IMR-90 (cell line): ENCODE results near the gene EFHB. TPM values are rescaled to one million over a fixed set of nuclear protein-coding genes. Genes with fewer than 3 reads are reported as not detected.

ENCODE experiments used
- ATAC-seq: fragments of 200-7000 bp; cut with Tn5 transposase; 2 replicates; pipeline ENCODE4 v1.9.1; 2020; ENCODE audit warnings: low read depth, mild to moderate bottlenecking, moderate library complexity
- BruUV-seq: library from RNA; stranded (reverse); fragments of 400-500 nt; replicated peaks from 2 replicates; lab custom pipeline; 2021; lab: Mats Ljungman, UMichigan
- CTCF ChIA-PET: fragments of 300-600 bp; formaldehyde crosslinking; extraction: SDS; loops from one replicate; lab custom pipeline; 2021; ENCODE audit warnings: antibody characterized with exemption; lab: Yijun Ruan, JAX
- POLR2A ChIA-PET: fragments of 300-600 bp; sonication (Branson Sonifier 250); formaldehyde crosslinking; loops from one replicate; lab custom pipeline; 2022; ENCODE audit warnings: antibody characterized with exemption; ENCODE audit not compliant: unreplicated experiment; lab: Charles Lee
- DNase-seq: peaks from one replicate; pipeline ENCODE4 v3.0.0; 2013
- H2AFZ ChIP-seq: replicated peaks from 2 replicates; pipeline ENCODE3; 2013; ENCODE audit warnings: low read length, mild to moderate bottlenecking; ENCODE audit not compliant: poor library complexity
- H2AK5ac ChIP-seq: 2 replicates; pipeline ENCODE4 v1.6.1; 2013; ENCODE audit warnings: low read depth, low read length, inconsistent platforms
- H2AK9ac ChIP-seq: replicated peaks from 2 replicates; pipeline ENCODE3; 2013; ENCODE audit warnings: mild to moderate bottlenecking, low read depth, low read length, moderate library complexity; ENCODE audit not compliant: poor library complexity
- H2BK120ac ChIP-seq: 2 replicates; pipeline ENCODE4 v1.6.1; 2013; ENCODE audit warnings: low read depth, low read length, inconsistent platforms
- H2BK15ac ChIP-seq: 3 replicates; pipeline ENCODE4 v1.6.1; 2013; ENCODE audit warnings: low read depth, low read length, inconsistent platforms
- H2BK20ac ChIP-seq: 2 replicates; pipeline ENCODE4 v1.6.1; 2013; ENCODE audit warnings: low read depth, mild to moderate bottlenecking, inconsistent platforms, low read length, moderate library complexity
- H2BK5ac ChIP-seq: 2 replicates; pipeline ENCODE4 v1.6.1; 2013; ENCODE audit warnings: mild to moderate bottlenecking, low read depth, low read length, inconsistent platforms; ENCODE audit not compliant: poor library complexity, severe bottlenecking
- H3K14ac ChIP-seq: replicated peaks from 2 replicates; pipeline ENCODE4 v1.6.1; 2013; ENCODE audit warnings: low read depth, low read length, inconsistent platforms
- H3K18ac ChIP-seq: 2 replicates; pipeline ENCODE4 v1.6.1; 2013; ENCODE audit warnings: low read depth, low read length, control low read depth
- H3K23ac ChIP-seq: 2 replicates; pipeline ENCODE4 v1.6.1; 2013; ENCODE audit warnings: low read depth, low read length, inconsistent platforms
- H3K27ac ChIP-seq: 2 replicates; pipeline ENCODE4 v1.5.1; 2013; ENCODE audit warnings: mild to moderate bottlenecking, control low read depth, low read length; ENCODE audit not compliant: insufficient read depth
- H3K27me3 ChIP-seq: 2 replicates; pipeline ENCODE4 v1.6.1; 2013; ENCODE audit warnings: low read length; ENCODE audit not compliant: control insufficient read depth, insufficient read depth
- H3K36me3 ChIP-seq: 2 replicates; pipeline ENCODE4 v1.6.1; 2013; ENCODE audit warnings: low read length, mixed read lengths; ENCODE audit not compliant: control insufficient read depth, insufficient read depth
- H3K4ac ChIP-seq: 2 replicates; pipeline ENCODE4 v1.6.1; 2013; ENCODE audit warnings: low read depth, low read length, inconsistent platforms
- H3K4me1 ChIP-seq: 2 replicates; pipeline ENCODE4 v1.6.1; 2013; ENCODE audit warnings: low read length, mixed read lengths; ENCODE audit not compliant: control insufficient read depth, insufficient read depth
- H3K4me2 ChIP-seq: 2 replicates; pipeline ENCODE4 v1.6.1; 2013; ENCODE audit warnings: low read depth, mild to moderate bottlenecking, control low read depth, low read length, moderate library complexity
- H3K4me3 ChIP-seq: 2 replicates; pipeline ENCODE4 v1.5.1; 2013; ENCODE audit warnings: low read depth, mild to moderate bottlenecking, control low read depth, low read length, moderate library complexity; ENCODE audit not compliant: insufficient read depth
- H3K56ac ChIP-seq: 2 replicates; pipeline ENCODE4 v1.6.1; 2013; ENCODE audit warnings: low read length, inconsistent platforms; ENCODE audit not compliant: insufficient read depth; ENCODE audit errors: extremely low read depth
- H3K79me1 ChIP-seq, 2 experiments: 2 replicates each; pipeline ENCODE4 v1.6.1; 2013; ENCODE audit warnings: low read length in 2 of 2, inconsistent platforms in 1 of 2, low read depth in 1 of 2
- H3K9ac ChIP-seq: 2 replicates; pipeline ENCODE4 v1.6.1; 2013; ENCODE audit warnings: low read depth, low read length, control low read depth
- H3K9me1 ChIP-seq: 2 replicates; pipeline ENCODE4 v1.6.1; 2013; ENCODE audit warnings: low read length, inconsistent platforms; ENCODE audit not compliant: insufficient read depth
- H3K9me3 ChIP-seq: 2 replicates; pipeline ENCODE4 v1.6.1; 2013; ENCODE audit warnings: low read length; ENCODE audit not compliant: control insufficient read depth, insufficient read depth
- H4K20me1 ChIP-seq: 2 replicates; pipeline ENCODE4 v1.6.1; 2013; ENCODE audit warnings: low read length, inconsistent platforms; ENCODE audit not compliant: insufficient read depth
- H4K5ac ChIP-seq: 2 replicates; pipeline ENCODE4 v1.6.1; 2013; ENCODE audit warnings: mild to moderate bottlenecking, low read depth, low read length, control low read depth
- H4K8ac ChIP-seq, 2 experiments: 2 replicates each; pipeline ENCODE4 v1.6.1; 2013; ENCODE audit warnings: low read depth in 2 of 2, low read length in 2 of 2, control low read depth in 1 of 2, inconsistent platforms in 1 of 2
- H4K91ac ChIP-seq: 2 replicates; pipeline ENCODE4 v1.6.1; 2013; ENCODE audit warnings: low read depth, low read length, inconsistent platforms; ENCODE audit not compliant: insufficient read depth
- BHLHE40 ChIP-seq: fragments of 150-350 bp; IDR thresholded peaks from 2 replicates; pipeline ENCODE4 v1.6.1; 2016; ENCODE audit warnings: mild to moderate bottlenecking, low read depth, low read length
- CEBPB ChIP-seq: IDR thresholded peaks from 2 replicates; pipeline ENCODE4 v1.6.1; 2012; ENCODE audit warnings: low read depth, low read length, improper control_type of control experiment
- CHD1 ChIP-seq: IDR thresholded peaks from 2 replicates; pipeline ENCODE4 v1.6.1; 2012; ENCODE audit warnings: low read depth, low read length, improper control_type of control experiment
- FOS ChIP-seq: fragments of 150-350 bp; IDR thresholded peaks from 2 replicates; pipeline ENCODE4 v1.6.1; 2016; ENCODE audit warnings: low read depth, low read length
- MAFK ChIP-seq: IDR thresholded peaks from 2 replicates; pipeline ENCODE4 v1.6.1; 2012; ENCODE audit warnings: low read depth, low read length, improper control_type of control experiment
- MAZ ChIP-seq: IDR thresholded peaks from 2 replicates; pipeline ENCODE4 v1.6.1; 2012; ENCODE audit warnings: low read depth, mild to moderate bottlenecking, low read length, improper control_type of control experiment, moderate library complexity, borderline replicate concordance
- MXI1 ChIP-seq: IDR thresholded peaks from 2 replicates; pipeline ENCODE4 v1.6.1; 2012; ENCODE audit warnings: low read depth, mild to moderate bottlenecking, low read length, moderate library complexity, borderline replicate concordance
- NFE2L2 ChIP-seq: fragments of 150-350 bp; IDR thresholded peaks from 2 replicates; pipeline ENCODE4 v1.6.1; 2016; ENCODE audit warnings: low read depth, mild to moderate bottlenecking, low read length
- POLR2A ChIP-seq: IDR thresholded peaks from 2 replicates; pipeline ENCODE4 v1.6.1; 2012; ENCODE audit warnings: mild to moderate bottlenecking, low read depth, low read length
- RAD21 ChIP-seq: IDR thresholded peaks from 2 replicates; pipeline ENCODE4 v1.6.1; 2012; ENCODE audit warnings: low read length, improper control_type of control experiment
- RCOR1 ChIP-seq: IDR thresholded peaks from 2 replicates; pipeline ENCODE4 v1.6.1; 2012; ENCODE audit warnings: mild to moderate bottlenecking, low read length, improper control_type of control experiment; ENCODE audit not compliant: insufficient replicate concordance
- RFX5 ChIP-seq: IDR thresholded peaks from 2 replicates; pipeline ENCODE4 v1.8.0; 2012; ENCODE audit warnings: low read depth, mild to moderate bottlenecking, low read length, moderate library complexity
- SMC3 ChIP-seq: fragments of 150-350 bp; IDR thresholded peaks from 2 replicates; pipeline ENCODE4 v1.6.1; 2016; ENCODE audit warnings: low read depth, mild to moderate bottlenecking, antibody characterized with exemption, low read length, moderate library complexity
- dilution Hi-C: fragments of 300-500 bp; cut with HindIII; formaldehyde crosslinking; loops from one replicate; pipeline ENCODE4 v1.14.3; 2018; ENCODE audit warnings: low sequenced_read_pairs; ENCODE audit not compliant: unreplicated experiment
- in situ Hi-C: fragments of 300-500 bp; cut with MboI; formaldehyde crosslinking; loops from 3 replicates; pipeline ENCODE4 v1.14.3; 2019; ENCODE audit warnings: low sequenced_read_pairs, inconsistent platforms, mixed read lengths
- intact Hi-C: fragments of 100-400 bp; cut with micrococcal nuclease; formaldehyde crosslinking; loops from 2 replicates; pipeline ENCODE4 v1.10.0; 2022
- polyA plus RNA-seq, 3 experiments: library from polyadenylated mRNA; depleted of rRNA; stranded (reverse); fragments of >200 nt; gene quantifications; 2 replicates each; pipeline ENCODE4 v1.2.3, GENCODE V29; 2012; ENCODE audit warnings: low replicate concordance in 1 of 3
- total RNA-seq: library from RNA; depleted of rRNA; stranded (reverse); fragments of >200 nt; gene quantifications from 2 replicates; pipeline ENCODE4 v1.2.3, GENCODE V29; 2012
- TF ChIP-seq, protein P1 (sequence below): fragments of 150-350 bp; IDR thresholded peaks from 2 replicates; pipeline ENCODE4 v1.6.1; 2017; ENCODE audit warnings: mild to moderate bottlenecking, antibody characterized with exemption, low read length, low read depth
- TF ChIP-seq, protein P2 (sequence below): fragments of 150-350 bp; IDR thresholded peaks from 2 replicates; pipeline ENCODE4 v1.6.1; 2016; ENCODE audit warnings: low read depth, mild to moderate bottlenecking, low read length, moderate library complexity, borderline replicate concordance
- TF ChIP-seq, protein P3 (sequence below): conservative IDR thresholded peaks from 2 replicates; pipeline ENCODE4 v1.5.1; 2012; ENCODE audit warnings: mild to moderate bottlenecking, low read depth, low read length, improper control_type of control experiment

EFHB gene
- total and polyA plus RNA-seq, 2 of the 4 experiments (the other 2 are of a cell fraction), result under 0.01 to 1.0 TPM

DNA sequence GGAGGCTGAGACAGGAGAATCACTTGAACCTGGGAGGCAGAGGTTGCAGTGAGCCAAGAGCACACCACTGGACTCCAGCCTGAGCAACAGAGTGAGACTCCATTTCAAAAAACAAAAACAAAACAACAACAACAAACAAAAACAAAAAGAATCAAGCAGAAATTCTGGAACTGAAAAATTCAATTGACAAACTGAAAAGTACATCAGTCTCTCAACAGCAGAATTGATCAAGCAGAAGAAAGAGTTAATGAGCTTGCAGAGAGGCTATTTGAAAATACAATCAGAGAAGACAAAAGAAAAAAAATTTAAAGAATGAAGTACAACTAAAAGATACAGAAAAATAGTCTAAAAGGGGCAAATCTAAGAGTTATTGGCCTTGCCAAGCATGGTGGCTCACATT lies 22.6 kb downstream of the EFHB start:
- no peak overlapping the region for H3K27ac ChIP-seq
- POLR2A ChIA-PET, result no interaction called here
- intact Hi-C loops, result no loop called here
- no peak overlapping the region for H2AFZ ChIP-seq
- H3K18ac ChIP-seq, result no peak overlapping the region
- DNase-seq, result no peak
- H3K4me2 ChIP-seq, result no peak overlapping the region
- H3K79me1 ChIP-seq, result no peaks in the 10 kb centered on the region
- no peak overlapping the region for H2BK5ac ChIP-seq
- no peak overlapping the region for H2AK5ac ChIP-seq
- H3K56ac ChIP-seq, result no peak overlapping the region
- no peak overlapping the region for H3K9ac ChIP-seq
- no peaks in the 10 kb centered on the region for H3K4me1 ChIP-seq
- no peaks in the 10 kb centered on the region for H4K20me1 ChIP-seq
- dilution Hi-C loops, result no loop called here
- H2AK9ac ChIP-seq, result no peak overlapping the region
- no peaks in the 10 kb centered on the region for H3K27me3 ChIP-seq
- no peak overlapping the region for H3K4me3 ChIP-seq
- H3K14ac ChIP-seq, result no peak overlapping the region
- H4K91ac ChIP-seq, result no peak overlapping the region
- no peak overlapping the region for H4K8ac ChIP-seq
- H4K5ac ChIP-seq, result no peak overlapping the region
- no peak for ATAC-seq
- no TSS peak for BruUV-seq
- H3K9me1 ChIP-seq, result no peaks in the 10 kb centered on the region
- CTCF ChIA-PET, result no interaction called here
- in situ Hi-C loops, result no loop called here
- no peak overlapping the region for H3K23ac ChIP-seq
- TF ChIP-seq SMC3 (no peak), BHLHE40 (no peak), CHD1 (no peak), MAFK (no peak), POLR2A (no peak), MXI1 (no peak), FOS (no peak), RFX5 (no peak), NFE2L2 (no peak), CEBPB (no peak), RAD21 (no peak), MAZ (no peak), RCOR1 (no peak)
- TF ChIP-seq, protein P1, sequence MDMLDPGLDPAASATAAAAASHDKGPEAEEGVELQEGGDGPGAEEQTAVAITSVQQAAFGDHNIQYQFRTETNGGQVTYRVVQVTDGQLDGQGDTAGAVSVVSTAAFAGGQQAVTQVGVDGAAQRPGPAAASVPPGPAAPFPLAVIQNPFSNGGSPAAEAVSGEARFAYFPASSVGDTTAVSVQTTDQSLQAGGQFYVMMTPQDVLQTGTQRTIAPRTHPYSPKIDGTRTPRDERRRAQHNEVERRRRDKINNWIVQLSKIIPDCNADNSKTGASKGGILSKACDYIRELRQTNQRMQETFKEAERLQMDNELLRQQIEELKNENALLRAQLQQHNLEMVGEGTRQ, result no peak
- TF ChIP-seq, protein P2, sequence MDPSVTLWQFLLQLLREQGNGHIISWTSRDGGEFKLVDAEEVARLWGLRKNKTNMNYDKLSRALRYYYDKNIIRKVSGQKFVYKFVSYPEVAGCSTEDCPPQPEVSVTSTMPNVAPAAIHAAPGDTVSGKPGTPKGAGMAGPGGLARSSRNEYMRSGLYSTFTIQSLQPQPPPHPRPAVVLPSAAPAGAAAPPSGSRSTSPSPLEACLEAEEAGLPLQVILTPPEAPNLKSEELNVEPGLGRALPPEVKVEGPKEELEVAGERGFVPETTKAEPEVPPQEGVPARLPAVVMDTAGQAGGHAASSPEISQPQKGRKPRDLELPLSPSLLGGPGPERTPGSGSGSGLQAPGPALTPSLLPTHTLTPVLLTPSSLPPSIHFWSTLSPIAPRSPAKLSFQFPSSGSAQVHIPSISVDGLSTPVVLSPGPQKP, result no peak
- TF ChIP-seq, protein P3, sequence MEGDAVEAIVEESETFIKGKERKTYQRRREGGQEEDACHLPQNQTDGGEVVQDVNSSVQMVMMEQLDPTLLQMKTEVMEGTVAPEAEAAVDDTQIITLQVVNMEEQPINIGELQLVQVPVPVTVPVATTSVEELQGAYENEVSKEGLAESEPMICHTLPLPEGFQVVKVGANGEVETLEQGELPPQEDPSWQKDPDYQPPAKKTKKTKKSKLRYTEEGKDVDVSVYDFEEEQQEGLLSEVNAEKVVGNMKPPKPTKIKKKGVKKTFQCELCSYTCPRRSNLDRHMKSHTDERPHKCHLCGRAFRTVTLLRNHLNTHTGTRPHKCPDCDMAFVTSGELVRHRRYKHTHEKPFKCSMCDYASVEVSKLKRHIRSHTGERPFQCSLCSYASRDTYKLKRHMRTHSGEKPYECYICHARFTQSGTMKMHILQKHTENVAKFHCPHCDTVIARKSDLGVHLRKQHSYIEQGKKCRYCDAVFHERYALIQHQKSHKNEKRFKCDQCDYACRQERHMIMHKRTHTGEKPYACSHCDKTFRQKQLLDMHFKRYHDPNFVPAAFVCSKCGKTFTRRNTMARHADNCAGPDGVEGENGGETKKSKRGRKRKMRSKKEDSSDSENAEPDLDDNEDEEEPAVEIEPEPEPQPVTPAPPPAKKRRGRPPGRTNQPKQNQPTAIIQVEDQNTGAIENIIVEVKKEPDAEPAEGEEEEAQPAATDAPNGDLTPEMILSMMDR, result no peak
- H3K36me3 ChIP-seq, result no peaks in the 10 kb centered on the region
- no peaks in the 10 kb centered on the region for H3K9me3 ChIP-seq
- no peak overlapping the region for H2BK15ac ChIP-seq
- H2BK20ac ChIP-seq, result no peak overlapping the region
- H2BK120ac ChIP-seq, result no peak overlapping the region
- no peak overlapping the region for H3K4ac ChIP-seq
